SK-N-SH (cell line): Measurements from ENCODE around the gene FZD4.

Source experiments
- CTCF ChIP-seq: fragments of 200-600 bp; sonication (generic); IDR thresholded peaks from 2 replicates; pipeline ENCODE4 v1.6.1; 2017; ENCODE audit warnings: antibody characterized with exemption, mild to moderate bottlenecking, moderate library complexity
- EP300 ChIP-seq, 2 experiments: IDR thresholded peaks; 2 replicates each; pipeline versions ENCODE4 v1.4.0 to v1.6.1; 2012; ENCODE audit warnings: borderline replicate concordance in 1 of 2, low read depth in 1 of 2, low read length in 1 of 2
- NRF1 ChIP-seq: IDR thresholded peaks from 2 replicates; pipeline ENCODE4 v1.6.1; 2012; ENCODE audit warnings: low read depth, mild to moderate bottlenecking, low read length
- POLR2AphosphoS5 ChIP-seq: IDR thresholded peaks from 2 replicates; pipeline ENCODE4 v1.6.1; 2012; ENCODE audit warnings: low read depth, low read length
- RXRA ChIP-seq: IDR thresholded peaks from 2 replicates; pipeline ENCODE4 v1.4.0; 2012; ENCODE audit warnings: low read depth, mild to moderate bottlenecking, borderline replicate concordance
- TAF1 ChIP-seq: IDR thresholded peaks from 2 replicates; pipeline ENCODE4 v1.6.1; 2012; ENCODE audit warnings: low read depth, mild to moderate bottlenecking, low read length, moderate library complexity, borderline replicate concordance
- USF1 ChIP-seq: IDR thresholded peaks from 2 replicates; pipeline ENCODE4 v1.4.0; 2012; ENCODE audit warnings: low read depth, borderline replicate concordance
- YY1 ChIP-seq: IDR thresholded peaks from 2 replicates; pipeline ENCODE4 v1.4.0; 2012; ENCODE audit warnings: low read depth, mild to moderate bottlenecking
- TF ChIP-seq, protein P1 (sequence below): IDR thresholded peaks from 2 replicates; pipeline ENCODE4 v1.4.0; 2012; ENCODE audit warnings: low read depth
- TF ChIP-seq, protein P2 (sequence below): IDR thresholded peaks from 2 replicates; pipeline ENCODE4 v1.4.0; 2012; ENCODE audit warnings: low read depth, borderline replicate concordance

- no peak for TF ChIP-seq CTCF
- TF ChIP-seq EP300 (IDR thresholded peaks at IDR 0.05; ENCODE audit: borderline replicate concordance in 1 of 2, low read depth in 1 of 2, low read length in 1 of 2): no peak
- no peak for TF ChIP-seq RXRA
- no peak for TF ChIP-seq POLR2AphosphoS5
- TF ChIP-seq, protein P1, sequence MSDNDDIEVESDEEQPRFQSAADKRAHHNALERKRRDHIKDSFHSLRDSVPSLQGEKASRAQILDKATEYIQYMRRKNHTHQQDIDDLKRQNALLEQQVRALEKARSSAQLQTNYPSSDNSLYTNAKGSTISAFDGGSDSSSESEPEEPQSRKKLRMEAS: no peak
- no peak for TF ChIP-seq TAF1
- no peak for TF ChIP-seq YY1
- no peak for TF ChIP-seq USF1
- TF ChIP-seq, protein P2, sequence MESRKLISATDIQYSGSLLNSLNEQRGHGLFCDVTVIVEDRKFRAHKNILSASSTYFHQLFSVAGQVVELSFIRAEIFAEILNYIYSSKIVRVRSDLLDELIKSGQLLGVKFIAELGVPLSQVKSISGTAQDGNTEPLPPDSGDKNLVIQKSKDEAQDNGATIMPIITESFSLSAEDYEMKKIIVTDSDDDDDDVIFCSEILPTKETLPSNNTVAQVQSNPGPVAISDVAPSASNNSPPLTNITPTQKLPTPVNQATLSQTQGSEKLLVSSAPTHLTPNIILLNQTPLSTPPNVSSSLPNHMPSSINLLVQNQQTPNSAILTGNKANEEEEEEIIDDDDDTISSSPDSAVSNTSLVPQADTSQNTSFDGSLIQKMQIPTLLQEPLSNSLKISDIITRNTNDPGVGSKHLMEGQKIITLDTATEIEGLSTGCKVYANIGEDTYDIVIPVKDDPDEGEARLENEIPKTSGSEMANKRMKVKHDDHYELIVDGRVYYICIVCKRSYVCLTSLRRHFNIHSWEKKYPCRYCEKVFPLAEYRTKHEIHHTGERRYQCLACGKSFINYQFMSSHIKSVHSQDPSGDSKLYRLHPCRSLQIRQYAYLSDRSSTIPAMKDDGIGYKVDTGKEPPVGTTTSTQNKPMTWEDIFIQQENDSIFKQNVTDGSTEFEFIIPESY: no peak
- no peak for TF ChIP-seq NRF1
Observed at GRCh38 chr11:86993031-86993430, 37.8 kb upstream of the FZD4 start.
